HCT116 (cell line): ENCODE results near the gene TAF11. TPM values are rescaled to one million over a fixed set of nuclear protein-coding genes. Genes with fewer than 3 reads are reported as not detected.
A peak's percentile ranks its signal among the peaks of the same experiment; 100 is the strongest.

Experiments used
- ATAC-seq: fragments of 200-7000 bp; cut with Tn5 transposase; 2 replicates; pipeline ENCODE4 v1.9.1; 2020; ENCODE audit warnings: mild to moderate bottlenecking, moderate library complexity
- BruUV-seq: library from RNA; stranded (reverse); fragments of 400-500 nt; replicated peaks from 2 replicates; lab custom pipeline; 2021; lab: Mats Ljungman, UMichigan
- CTCF ChIA-PET: fragments of 300-600 bp; sonication (Branson Sonifier 250); formaldehyde crosslinking; loops from one replicate; lab custom pipeline; 2021; ENCODE audit warnings: antibody characterized with exemption; lab: Charles Lee
- POLR2A ChIA-PET: fragments of 300-600, 350-600 bp; sonication (Branson Sonifier 250); formaldehyde crosslinking; loops from one replicate; lab custom pipeline; 2021; ENCODE audit warnings: antibody characterized with exemption; lab: Charles Lee
- RAD21 ChIA-PET, 2 experiments: fragments of 300-600 bp; sonication (Branson Sonifier 250); formaldehyde crosslinking; loops; one replicate each; lab custom pipeline; 2023; ENCODE audit warnings: low total read pairs in 2 of 2; ENCODE audit not compliant: uncharacterized antibody in 2 of 2, unreplicated experiment in 2 of 2, low non-redundant PET in 1 of 2; lab: Charles Lee
- DNase-seq: peaks from one replicate; pipeline ENCODE4 v3.0.0-alpha.2; 2010; ENCODE audit warnings: low read depth, low spot score
- H2AFZ ChIP-seq: fragments of 200-600 bp; shearing (Covaris generic), sonication (generic); 2 replicates; pipeline ENCODE4 v1.6.1; 2017; ENCODE audit warnings: low read depth, mixed run types, mixed read lengths, antibody characterized with exemption, low read length; ENCODE audit not compliant: poor library complexity, severe bottlenecking
- H3K27ac ChIP-seq: 2 replicates; pipeline ENCODE4 v1.5.1; 2012; ENCODE audit warnings: low read depth, low read length
- H3K27me3 ChIP-seq: fragments of 200-600 bp; sonication (generic); 2 replicates; pipeline ENCODE4 v1.6.1; 2016; ENCODE audit warnings: mixed run types, low read length, mixed read lengths; ENCODE audit not compliant: insufficient read depth
- H3K36me3 ChIP-seq, 2 experiments: fragments of 200-500 bp in 1 of 2; fragments of 200-600 bp in 1 of 2; sonication (Bioruptor generic) in 1 of 2; sonication (generic) in 1 of 2; 2 replicates each; pipeline versions ENCODE4 v1.5.1 to v1.6.1; 2014 to 2016; ENCODE audit warnings: low read length in 2 of 2, inconsistent platforms in 1 of 2, mixed read lengths in 1 of 2, mixed run types in 1 of 2; ENCODE audit not compliant: insufficient read depth in 2 of 2, control insufficient read depth in 1 of 2
- H3K4me1 ChIP-seq, 2 experiments: fragments of 200-600 bp in 1 of 2; sonication (generic) in 1 of 2; 2 replicates each; pipeline versions ENCODE4 v1.5.1 to v1.6.1; 2012 to 2017; ENCODE audit warnings: low read length in 2 of 2, inconsistent platforms in 1 of 2, mild to moderate bottlenecking in 1 of 2, mixed read lengths in 1 of 2, mixed run types in 1 of 2, moderate library complexity in 1 of 2; ENCODE audit not compliant: insufficient read depth in 2 of 2, control insufficient read depth in 1 of 2
- H3K4me2 ChIP-seq: fragments of 200-600 bp; sonication (generic); 2 replicates; pipeline ENCODE4 v1.6.1; 2017; ENCODE audit warnings: mixed run types, low read length, mixed read lengths
- H3K4me3 ChIP-seq, 2 experiments: fragments of 200-600 bp in 1 of 2; sonication (generic) in 1 of 2; replicated peaks in 1 of 2; 2 replicates each; pipeline ENCODE4 v1.5.1; 2011 to 2016; ENCODE audit warnings: low read length in 2 of 2, control low read depth in 1 of 2, low read depth in 1 of 2, mild to moderate bottlenecking in 1 of 2, mixed read lengths in 1 of 2, mixed run types in 1 of 2
- H3K79me2 ChIP-seq: fragments of 200-600 bp; sonication (generic); 2 replicates; pipeline ENCODE4 v1.6.1; 2017; ENCODE audit warnings: mild to moderate bottlenecking, mixed run types, low read length, moderate library complexity, mixed read lengths; ENCODE audit not compliant: insufficient read depth
- H3K9ac ChIP-seq: fragments of 200-600 bp; sonication (generic); 2 replicates; pipeline ENCODE4 v1.6.1; 2016; ENCODE audit warnings: low read length, mixed read lengths
- H3K9me2 ChIP-seq: fragments of 200-600 bp; sonication (generic), shearing (Covaris generic); 2 replicates; pipeline ENCODE4 v1.6.1; 2017; ENCODE audit warnings: mixed run types, mild to moderate bottlenecking, moderate library complexity; ENCODE audit not compliant: insufficient read depth
- H3K9me3 ChIP-seq, 2 experiments: fragments of 200-500 bp in 1 of 2; fragments of 200-600 bp in 1 of 2; sonication (Bioruptor generic) in 1 of 2; sonication (generic) in 1 of 2; 2 replicates each; pipeline ENCODE4 v1.6.1; 2014 to 2017; ENCODE audit warnings: low read length in 2 of 2, mixed read lengths in 2 of 2, inconsistent platforms in 1 of 2, low read depth in 1 of 2, mild to moderate bottlenecking in 1 of 2, mixed run types in 1 of 2, moderate library complexity in 1 of 2; ENCODE audit not compliant: control insufficient read depth in 1 of 2, insufficient read depth in 1 of 2
- H4K20me1 ChIP-seq: fragments of 200-600 bp; sonication (generic), shearing (Covaris generic); 2 replicates; pipeline ENCODE4 v1.6.1; 2017; ENCODE audit warnings: mixed run types, mild to moderate bottlenecking, moderate library complexity; ENCODE audit not compliant: insufficient read depth
- CBX3 ChIP-seq: IDR thresholded peaks from 2 replicates; pipeline ENCODE4 v1.6.1; 2012; ENCODE audit warnings: low read depth
- ELF1 ChIP-seq: IDR thresholded peaks from 2 replicates; pipeline ENCODE4 v1.6.1; 2012; ENCODE audit warnings: low read depth, borderline replicate concordance
- EZH2 ChIP-seq: fragments of 200-600 bp; sonication (generic); IDR thresholded peaks from 2 replicates; pipeline ENCODE4 v1.6.1; 2017; ENCODE audit warnings: antibody characterized with exemption, mixed run types
- EZH2phosphoT487 ChIP-seq: fragments of 200-600 bp; IDR thresholded peaks from 2 replicates; pipeline ENCODE4 v1.6.1; 2018; ENCODE audit warnings: antibody characterized with exemption, borderline replicate concordance
- RAD21 ChIP-seq: IDR thresholded peaks from 2 replicates; pipeline ENCODE4 v1.6.1; 2012; ENCODE audit warnings: low read depth, mild to moderate bottlenecking
- SP1 ChIP-seq: IDR thresholded peaks from 2 replicates; pipeline ENCODE4 v1.6.1; 2012; ENCODE audit warnings: low read depth
- intact Hi-C: fragments of 100-400 bp; cut with micrococcal nuclease; formaldehyde crosslinking; loops from 2 replicates; pipeline ENCODE4 v1.10.0; 2022
- total RNA-seq: library from RNA; stranded (reverse); gene quantifications from one replicate; pipeline ENCODE4 v1.2.1, GENCODE V29; 2021; ENCODE audit not compliant: unreplicated experiment
- TF ChIP-seq, protein P1 (sequence below): IDR thresholded peaks from 2 replicates; pipeline ENCODE4 v1.6.1; 2012
- TF ChIP-seq, protein P2 (sequence below): IDR thresholded peaks from 2 replicates; pipeline ENCODE4 v1.6.1; 2012
- TF ChIP-seq, protein P3 (sequence below): IDR thresholded peaks from 2 replicates; pipeline ENCODE4 v1.6.1; 2012; ENCODE audit warnings: low read depth

The TAF11 gene
- total RNA-seq, 1 experiment from 2014 or later: 23.7 TPM

DNA sequence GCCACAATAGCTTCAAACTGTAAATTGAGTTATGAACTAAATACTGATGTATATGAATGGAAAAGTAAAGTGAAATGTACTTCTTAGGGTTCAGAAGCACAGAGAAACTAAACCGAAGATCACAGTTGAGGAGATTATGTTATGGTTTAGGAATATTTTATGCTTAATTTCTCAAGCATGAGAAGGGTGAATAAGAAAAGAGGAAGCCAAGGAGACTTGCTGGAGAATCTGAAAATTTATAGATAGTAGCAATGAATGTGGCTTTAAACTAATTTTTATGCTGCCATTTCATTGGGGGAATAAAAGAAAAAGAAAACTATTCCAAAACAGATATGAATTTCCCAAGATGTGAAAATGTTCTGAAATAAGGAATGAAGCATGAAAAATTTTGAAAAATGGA lies 6.9 kb upstream of the TAF11 start:
- no TSS peak for BruUV-seq
- ChIA-PET CTCF (no interaction called here), POLR2A (no interaction called here), RAD21 (no interaction called here)
- H3K4me2 ChIP-seq: no peak overlapping the region
- TF ChIP-seq, protein P1, sequence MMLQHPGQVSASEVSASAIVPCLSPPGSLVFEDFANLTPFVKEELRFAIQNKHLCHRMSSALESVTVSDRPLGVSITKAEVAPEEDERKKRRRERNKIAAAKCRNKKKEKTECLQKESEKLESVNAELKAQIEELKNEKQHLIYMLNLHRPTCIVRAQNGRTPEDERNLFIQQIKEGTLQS: no peak
- H3K9ac ChIP-seq: no peak overlapping the region
- H3K27me3 ChIP-seq: no peaks in the 10 kb centered on the region
- no peaks in the 10 kb centered on the region for H3K36me3 ChIP-seq
- H3K9me3 ChIP-seq: no peaks in the 10 kb centered on the region
- intact Hi-C loops: no loop called here
- H3K79me2 ChIP-seq: peaks cover 96% of the 10 kb centered on the region
- peaks cover 7 to 10% of the 10 kb centered on the region in 2 experiments for H3K4me1 ChIP-seq
- no peak overlapping the region for H3K4me3 ChIP-seq
- ATAC-seq (no peak), DNase-seq (no peak)
- H3K27ac ChIP-seq: no peak overlapping the region
- no peaks in the 10 kb centered on the region for H3K9me2 ChIP-seq
- H4K20me1 ChIP-seq: no peaks in the 10 kb centered on the region
- no peak overlapping the region for H2AFZ ChIP-seq

GRCh38 chr6:34891296-34891695 lies 3.5 kb upstream of the TAF11 start:
- H3K4me2 ChIP-seq: peak overlapping the region; percentile 93; the same call in 1 of the 2 replicates
- H3K4me1 ChIP-seq: peaks cover 10 to 17% of the 10 kb centered on the region in 2 experiments
- CTCF ChIA-PET: no interaction called here
- H3K27me3 ChIP-seq: no peaks in the 10 kb centered on the region
- RAD21 ChIA-PET: no interaction called here
- TF ChIP-seq, protein P2, sequence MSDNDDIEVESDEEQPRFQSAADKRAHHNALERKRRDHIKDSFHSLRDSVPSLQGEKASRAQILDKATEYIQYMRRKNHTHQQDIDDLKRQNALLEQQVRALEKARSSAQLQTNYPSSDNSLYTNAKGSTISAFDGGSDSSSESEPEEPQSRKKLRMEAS: no peak
- no peak for TF ChIP-seq EZH2phosphoT487
- TF ChIP-seq CBX3: no peak
- no peak for TF ChIP-seq EZH2
- TF ChIP-seq SP1: no peak
- TF ChIP-seq RAD21: no peak
- TF ChIP-seq ELF1: no peak
- TF ChIP-seq, protein P3, sequence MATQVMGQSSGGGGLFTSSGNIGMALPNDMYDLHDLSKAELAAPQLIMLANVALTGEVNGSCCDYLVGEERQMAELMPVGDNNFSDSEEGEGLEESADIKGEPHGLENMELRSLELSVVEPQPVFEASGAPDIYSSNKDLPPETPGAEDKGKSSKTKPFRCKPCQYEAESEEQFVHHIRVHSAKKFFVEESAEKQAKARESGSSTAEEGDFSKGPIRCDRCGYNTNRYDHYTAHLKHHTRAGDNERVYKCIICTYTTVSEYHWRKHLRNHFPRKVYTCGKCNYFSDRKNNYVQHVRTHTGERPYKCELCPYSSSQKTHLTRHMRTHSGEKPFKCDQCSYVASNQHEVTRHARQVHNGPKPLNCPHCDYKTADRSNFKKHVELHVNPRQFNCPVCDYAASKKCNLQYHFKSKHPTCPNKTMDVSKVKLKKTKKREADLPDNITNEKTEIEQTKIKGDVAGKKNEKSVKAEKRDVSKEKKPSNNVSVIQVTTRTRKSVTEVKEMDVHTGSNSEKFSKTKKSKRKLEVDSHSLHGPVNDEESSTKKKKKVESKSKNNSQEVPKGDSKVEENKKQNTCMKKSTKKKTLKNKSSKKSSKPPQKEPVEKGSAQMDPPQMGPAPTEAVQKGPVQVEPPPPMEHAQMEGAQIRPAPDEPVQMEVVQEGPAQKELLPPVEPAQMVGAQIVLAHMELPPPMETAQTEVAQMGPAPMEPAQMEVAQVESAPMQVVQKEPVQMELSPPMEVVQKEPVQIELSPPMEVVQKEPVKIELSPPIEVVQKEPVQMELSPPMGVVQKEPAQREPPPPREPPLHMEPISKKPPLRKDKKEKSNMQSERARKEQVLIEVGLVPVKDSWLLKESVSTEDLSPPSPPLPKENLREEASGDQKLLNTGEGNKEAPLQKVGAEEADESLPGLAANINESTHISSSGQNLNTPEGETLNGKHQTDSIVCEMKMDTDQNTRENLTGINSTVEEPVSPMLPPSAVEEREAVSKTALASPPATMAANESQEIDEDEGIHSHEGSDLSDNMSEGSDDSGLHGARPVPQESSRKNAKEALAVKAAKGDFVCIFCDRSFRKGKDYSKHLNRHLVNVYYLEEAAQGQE: no peak
- no TSS peak for BruUV-seq
- no peak overlapping the region for H3K9ac ChIP-seq
- POLR2A ChIA-PET: no interaction called here
- H3K9me3 ChIP-seq: no peaks in the 10 kb centered on the region
- no peaks in the 10 kb centered on the region for H3K36me3 ChIP-seq
- ATAC-seq (no peak), DNase-seq (no peak)
- intact Hi-C loops: no loop called here
- H3K9me2 ChIP-seq: no peaks in the 10 kb centered on the region
- H3K79me2 ChIP-seq: peaks cover 84% of the 10 kb centered on the region
- no peak overlapping the region for H3K27ac ChIP-seq
- no peak overlapping the region for H2AFZ ChIP-seq
- H3K4me3 ChIP-seq: no peak overlapping the region
- H4K20me1 ChIP-seq: no peaks in the 10 kb centered on the region
